K562 (cell line): ENCODE measurements around the gene GP2. TPM values are rescaled to one million over a fixed set of nuclear protein-coding genes. Genes with fewer than 3 reads are reported as not detected.

Experiments used
- ATAC-seq: fragments of 200-7000 bp; cut with Tn5 transposase; 3 replicates; pipeline ENCODE4 v1.9.1; 2020; ENCODE audit warnings: moderate library complexity
- BruUV-seq: library from RNA; stranded (reverse); fragments of 400-500 nt; replicated peaks from 2 replicates; lab custom pipeline; 2021; lab: Mats Ljungman, UMichigan
- CTCF ChIA-PET: fragments of 300-600 bp; formaldehyde crosslinking; extraction: SDS; loops from one replicate; lab custom pipeline; 2021; ENCODE audit warnings: low intra/inter-chr PET ratio; lab: Yijun Ruan, JAX
- POLR2A ChIA-PET: fragments of 300-600, 350-650 bp; sonication (Branson Sonifier 250); formaldehyde crosslinking; extraction: SDS; loops from one replicate; lab custom pipeline; 2021; ENCODE audit warnings: antibody characterized with exemption, inconsistent platforms; lab: Yijun Ruan, JAX
- DNase-seq, 4 experiments: peaks; one replicate each; pipeline versions ENCODE4 v3.0.0 to v3.0.0-alpha.2; 2011 to 2018; ENCODE audit warnings: low spot score in 3 of 4, mixed read lengths in 3 of 4; ENCODE audit errors: extremely low read depth in 1 of 4
- FAIRE-seq: peaks from 2 replicates; lab custom pipeline; 2011; peaks lifted over from hg19 to GRCh38; lab: Jason Lieb, UNC
- H2AFZ ChIP-seq: 2 replicates; pipeline ENCODE4 v1.6.0; 2011; ENCODE audit warnings: low read depth, low read length, control low read depth, inconsistent platforms
- H3K27ac ChIP-seq: fragments of 200-600 bp; 3 replicates; pipeline ENCODE4 v1.8.0; 2011; ENCODE audit warnings: low read depth, mild to moderate bottlenecking, control low read depth, inconsistent platforms, low read length, moderate library complexity, mixed read lengths; ENCODE audit errors: extremely low read depth
- H3K27me3 ChIP-seq, 2 experiments: fragments of 300-600 bp in 1 of 2; 2 replicates in 1 of 2; 3 replicates in 1 of 2; pipeline versions ENCODE4 v1.6.0 to v1.8.0; 2011; ENCODE audit warnings: inconsistent platforms in 2 of 2, low read length in 2 of 2, mild to moderate bottlenecking in 1 of 2, mixed read lengths in 1 of 2, moderate library complexity in 1 of 2; ENCODE audit not compliant: control insufficient read depth in 2 of 2, insufficient read depth in 2 of 2
- H3K36me3 ChIP-seq: fragments of 300-600 bp; 3 replicates; pipeline ENCODE4 v1.8.0; 2011; ENCODE audit warnings: mild to moderate bottlenecking, low read length, inconsistent platforms; ENCODE audit not compliant: control insufficient read depth, insufficient read depth
- H3K4me1 ChIP-seq, 2 experiments: fragments of 200-600 bp in 1 of 2; replicated peaks in 1 of 2; 2 replicates in 1 of 2; 3 replicates in 1 of 2; pipeline versions ENCODE4 v1.5.1 to v1.8.0; 2011; ENCODE audit warnings: inconsistent platforms in 2 of 2, low read length in 2 of 2, mild to moderate bottlenecking in 1 of 2, mixed read lengths in 1 of 2, moderate library complexity in 1 of 2; ENCODE audit not compliant: control insufficient read depth in 2 of 2, insufficient read depth in 2 of 2
- H3K4me2 ChIP-seq: 2 replicates; pipeline ENCODE4 v1.6.1; 2011; ENCODE audit warnings: low read length, control low read depth, inconsistent platforms, mixed read lengths; ENCODE audit not compliant: insufficient read depth
- H3K4me3 ChIP-seq: fragments of 200-600 bp; sonication (generic), shearing (Covaris generic); 2 replicates; pipeline ENCODE4 v1.5.1; 2016; ENCODE audit warnings: control low read depth, inconsistent platforms
- H3K79me2 ChIP-seq: fragments of 200-600 bp; 3 replicates; pipeline ENCODE4 v1.8.0; 2011; ENCODE audit warnings: low read length, inconsistent platforms; ENCODE audit not compliant: control insufficient read depth, insufficient read depth
- H3K9ac ChIP-seq, 2 experiments: 2 replicates each; pipeline versions ENCODE4 v1.6.0 to v1.6.1; 2011; ENCODE audit warnings: low read depth in 2 of 2, low read length in 2 of 2, control low read depth in 1 of 2, inconsistent platforms in 1 of 2, mild to moderate bottlenecking in 1 of 2, mixed read lengths in 1 of 2; ENCODE audit not compliant: insufficient read depth in 1 of 2
- H3K9me1 ChIP-seq: one replicate; pipeline ENCODE4 v1.6.0; 2011; ENCODE audit warnings: inconsistent platforms, mild to moderate bottlenecking, low read length, moderate library complexity; ENCODE audit not compliant: control insufficient read depth, insufficient read depth
- H3K9me3 ChIP-seq: replicated peaks from 2 replicates; pipeline ENCODE4 v1.5.1; 2011; ENCODE audit warnings: low read depth, low read length, inconsistent platforms; ENCODE audit not compliant: control insufficient read depth, insufficient read depth
- H4K20me1 ChIP-seq: replicated peaks from 2 replicates; pipeline ENCODE4 v1.6.1; 2011; ENCODE audit warnings: low read length, inconsistent platforms, mixed read lengths; ENCODE audit not compliant: control insufficient read depth, insufficient read depth
- CHD4 ChIP-seq: fragments of 200-600 bp; sonication (generic); IDR thresholded peaks from 3 replicates; pipeline ENCODE4 v1.6.1; 2012; ENCODE audit warnings: low read depth, mild to moderate bottlenecking, mixed read lengths, low read length, inconsistent platforms; ENCODE audit not compliant: insufficient read depth, insufficient replicate concordance, poor library complexity, severe bottlenecking
- RBM25 ChIP-seq: fragments of 200-400 bp; formaldehyde crosslinking; IDR thresholded peaks from 2 replicates; pipeline ENCODE4 v1.6.1; 2018; ENCODE audit warnings: low read length, low read depth, moderate library complexity; ENCODE audit not compliant: severe bottlenecking
- WGBS: fragments of 100-300 bp; shearing (Covaris generic); methylation state at CpG from one replicate; pipeline ENCODE4 v1.1.6; 2016; ENCODE audit warnings: low coverage, mixed read lengths; ENCODE audit not compliant: insufficient coverage; ENCODE audit errors: missing lambda C conversion rate; 5-methylcytosine and 5-hydroxymethylcytosine counted together
- in situ Hi-C: fragments of 300-500 bp; cut with MboI; formaldehyde crosslinking; loops from 4 replicates; pipeline ENCODE4 v1.15.0; 2018; ENCODE audit warnings: inconsistent platforms, mixed read lengths
- intact Hi-C: fragments of 100-400 bp; cut with micrococcal nuclease; formaldehyde crosslinking; loops from 2 replicates; pipeline ENCODE4 v1.14.2; 2022
- polyA plus RNA-seq, 8 experiments: library from polyadenylated mRNA; depleted of rRNA in 4 of 8; stranded (reverse) in 5 of 8; unstranded in 3 of 8; fragments of >200 nt; fragmentation: Nextera tagmentation in 2 of 8; fragmentation: Illumina TruSeq in 1 of 8; extraction: Ambion mirVana in 2 of 8; extraction: Trizol in 1 of 8; gene quantifications; 2 replicates each; pipeline versions ENCODE4 v1.2.1 to v1.2.3, GENCODE V29; 2011 to 2014; ENCODE audit warnings: inconsistent platforms in 1 of 8, missing spikeins in 1 of 8
- total RNA-seq, 7 experiments: library from RNA; depleted of rRNA in 6 of 7; stranded (reverse); fragments of >200 nt in 6 of 7; fragmentation: Illumina TruSeq in 2 of 7; extraction: Trizol in 2 of 7; gene quantifications; 2 replicates each; pipeline versions ENCODE4 v1.2.1 to v1.2.3, GENCODE V29; 2011 to 2021; ENCODE audit warnings: low replicate concordance in 1 of 7
- TF ChIP-seq, protein P1 (sequence below): IDR thresholded peaks from 2 replicates; pipeline ENCODE4 v1.6.1; 2011; ENCODE audit warnings: borderline replicate concordance, low read depth, mild to moderate bottlenecking, moderate library complexity, low read length; ENCODE audit not compliant: insufficient read depth, poor library complexity, severe bottlenecking

The GP2 gene
- total and polyA plus RNA-seq, 9 of the 15 experiments (the other 6 are each of a cell fraction or from before 2014, with no cell fraction given), result 5.9 TPM; not detected in 8

DNA sequence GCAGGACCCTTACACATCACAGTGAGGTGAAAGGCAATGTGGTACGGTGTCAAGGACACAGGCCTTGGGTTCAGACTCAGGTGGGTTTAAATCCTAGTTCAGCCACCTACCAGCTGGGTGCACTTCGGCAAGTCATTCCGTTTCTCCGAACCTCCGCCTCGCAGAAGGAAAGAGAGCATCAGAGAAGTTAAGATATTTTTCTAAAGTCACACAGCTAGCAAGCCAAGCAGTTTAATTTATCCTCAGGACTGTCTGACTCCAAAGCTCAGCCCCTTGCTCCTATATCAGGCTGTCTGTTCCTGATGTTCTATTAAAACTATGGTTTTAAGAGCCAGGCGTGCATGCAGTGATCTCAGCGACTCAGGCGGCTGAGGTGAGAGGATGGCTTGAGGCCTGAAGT, 65.1 kb downstream of the GP2 start:
- Histone ChIP-seq H3K4me1 (no peaks in the 10 kb centered on the region), H3K4me3 (no peak overlapping the region), H3K27ac (no peak overlapping the region), H3K9me1 (no peaks in the 10 kb centered on the region), H3K79me2 (no peaks in the 10 kb centered on the region), H3K27me3 (peaks cover 0 to 21% of the 10 kb centered on the region in 2 experiments; a peak in 4 of 5 replicates), H3K36me3 (no peaks in the 10 kb centered on the region), H3K9me3 (no peaks in the 10 kb centered on the region), H2AFZ (no peak overlapping the region), H3K9ac (no peak overlapping the region), H4K20me1 (no peaks in the 10 kb centered on the region), H3K4me2 (no peak overlapping the region)
- under 1% methylated on average over 9 of the region's 9 CpGs for WGBS
- TF ChIP-seq CHD4 (no peak), RBM25 (peak; percentile 56)
- TF ChIP-seq, protein P1, sequence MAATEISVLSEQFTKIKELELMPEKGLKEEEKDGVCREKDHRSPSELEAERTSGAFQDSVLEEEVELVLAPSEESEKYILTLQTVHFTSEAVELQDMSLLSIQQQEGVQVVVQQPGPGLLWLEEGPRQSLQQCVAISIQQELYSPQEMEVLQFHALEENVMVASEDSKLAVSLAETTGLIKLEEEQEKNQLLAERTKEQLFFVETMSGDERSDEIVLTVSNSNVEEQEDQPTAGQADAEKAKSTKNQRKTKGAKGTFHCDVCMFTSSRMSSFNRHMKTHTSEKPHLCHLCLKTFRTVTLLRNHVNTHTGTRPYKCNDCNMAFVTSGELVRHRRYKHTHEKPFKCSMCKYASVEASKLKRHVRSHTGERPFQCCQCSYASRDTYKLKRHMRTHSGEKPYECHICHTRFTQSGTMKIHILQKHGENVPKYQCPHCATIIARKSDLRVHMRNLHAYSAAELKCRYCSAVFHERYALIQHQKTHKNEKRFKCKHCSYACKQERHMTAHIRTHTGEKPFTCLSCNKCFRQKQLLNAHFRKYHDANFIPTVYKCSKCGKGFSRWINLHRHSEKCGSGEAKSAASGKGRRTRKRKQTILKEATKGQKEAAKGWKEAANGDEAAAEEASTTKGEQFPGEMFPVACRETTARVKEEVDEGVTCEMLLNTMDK, result no peak
- in situ Hi-C loops, result no loop called here
- CTCF ChIA-PET, result no interaction called here
- FAIRE-seq (no peak), ATAC-seq (no peak), DNase-seq (no peak)
- intact Hi-C loops, result no loop called here
- no TSS peak for BruUV-seq
- POLR2A ChIA-PET, result no interaction called here
